ENCODE results near the gene ADD1. TPM values are rescaled to one million over a fixed set of nuclear protein-coding genes. Genes with fewer than 3 reads are reported as not detected.

The ADD1 gene
- total RNA-seq, 6 experiments from 2014 or later: 94.4 to 120 (median 103) TPM

DNA sequence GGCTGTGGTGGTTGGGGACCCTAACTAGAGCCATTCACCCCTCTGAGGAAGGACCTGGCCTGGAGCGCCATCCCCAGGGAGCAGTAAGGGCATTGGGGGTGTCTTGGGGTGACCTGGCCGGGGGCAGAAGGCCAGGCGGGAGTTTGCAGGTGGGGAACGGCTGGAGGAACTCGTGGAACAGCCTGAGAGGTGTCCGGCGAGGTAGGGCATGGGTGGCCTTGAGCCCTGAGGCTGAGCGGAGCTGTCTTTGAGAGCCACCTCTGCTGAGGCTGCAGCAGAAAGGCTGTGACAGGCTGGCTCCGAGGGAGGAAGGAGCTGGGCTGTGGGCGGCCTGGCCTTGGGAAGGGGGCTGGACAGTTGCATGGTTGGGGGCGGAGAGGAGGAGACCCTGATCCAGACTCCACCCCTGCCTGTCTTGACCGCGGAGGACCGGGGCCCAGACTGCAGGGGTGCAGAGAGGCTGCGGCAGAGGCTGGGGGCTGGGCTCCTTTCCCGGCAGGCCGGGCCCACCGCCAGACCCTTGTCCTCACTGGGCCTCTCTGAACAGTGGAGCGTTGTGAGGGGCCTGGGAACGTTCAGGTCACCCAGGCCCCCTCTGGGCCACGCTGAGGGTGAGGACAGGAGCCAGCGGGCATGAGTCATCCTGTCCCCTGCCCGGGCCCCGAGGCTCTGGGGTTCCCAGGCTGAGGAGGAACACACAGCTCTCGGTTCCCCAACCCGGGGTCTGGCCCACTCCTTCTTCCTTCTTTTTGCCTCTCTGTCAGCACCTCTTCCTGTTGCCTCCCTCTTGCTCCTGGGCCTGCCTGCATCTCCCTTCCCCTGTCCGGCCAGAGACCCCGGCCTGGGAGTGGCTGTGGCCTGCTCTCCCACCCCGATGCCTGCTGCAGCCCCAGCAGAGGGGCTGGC is 42.7 kb upstream of the ADD1 start:
- 40% methylated on average over 16 of the region's 29 CpGs for WGBS (ENCODE audit: insufficient coverage, low coverage, low lambda C conversion rate, missing lambda C conversion rate)
- ATAC-seq: peak; percentile 43 to 65 (median 49)
- H3K27ac ChIP-seq: peak overlapping the region; percentile 53 to 81 (median 54)
- TF ChIP-seq, protein P1, sequence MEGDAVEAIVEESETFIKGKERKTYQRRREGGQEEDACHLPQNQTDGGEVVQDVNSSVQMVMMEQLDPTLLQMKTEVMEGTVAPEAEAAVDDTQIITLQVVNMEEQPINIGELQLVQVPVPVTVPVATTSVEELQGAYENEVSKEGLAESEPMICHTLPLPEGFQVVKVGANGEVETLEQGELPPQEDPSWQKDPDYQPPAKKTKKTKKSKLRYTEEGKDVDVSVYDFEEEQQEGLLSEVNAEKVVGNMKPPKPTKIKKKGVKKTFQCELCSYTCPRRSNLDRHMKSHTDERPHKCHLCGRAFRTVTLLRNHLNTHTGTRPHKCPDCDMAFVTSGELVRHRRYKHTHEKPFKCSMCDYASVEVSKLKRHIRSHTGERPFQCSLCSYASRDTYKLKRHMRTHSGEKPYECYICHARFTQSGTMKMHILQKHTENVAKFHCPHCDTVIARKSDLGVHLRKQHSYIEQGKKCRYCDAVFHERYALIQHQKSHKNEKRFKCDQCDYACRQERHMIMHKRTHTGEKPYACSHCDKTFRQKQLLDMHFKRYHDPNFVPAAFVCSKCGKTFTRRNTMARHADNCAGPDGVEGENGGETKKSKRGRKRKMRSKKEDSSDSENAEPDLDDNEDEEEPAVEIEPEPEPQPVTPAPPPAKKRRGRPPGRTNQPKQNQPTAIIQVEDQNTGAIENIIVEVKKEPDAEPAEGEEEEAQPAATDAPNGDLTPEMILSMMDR (IDR thresholded peaks at IDR 0.05): no peak
- TF ChIP-seq POLR2A (IDR thresholded peaks at IDR 0.05): peak; percentile 53
- DNase-seq: peak; percentile 70 to 86 (median 81)
- H3K36me3 ChIP-seq: peaks cover 0 to 2% (median 0%) of the 10 kb centered on the region in 4 donors
- no peaks in the 10 kb centered on the region for H3K9me3 ChIP-seq
- H3K4me1 ChIP-seq: peaks cover 2 to 74% (median 33%) of the 10 kb centered on the region in 4 donors
- intact Hi-C loops (cut with DNase I): no loop called here
- peak overlapping the region in 1 of 3 donors; percentile 24 for H3K4me3 ChIP-seq
- H3K27me3 ChIP-seq: no peaks in the 10 kb centered on the region

DNA sequence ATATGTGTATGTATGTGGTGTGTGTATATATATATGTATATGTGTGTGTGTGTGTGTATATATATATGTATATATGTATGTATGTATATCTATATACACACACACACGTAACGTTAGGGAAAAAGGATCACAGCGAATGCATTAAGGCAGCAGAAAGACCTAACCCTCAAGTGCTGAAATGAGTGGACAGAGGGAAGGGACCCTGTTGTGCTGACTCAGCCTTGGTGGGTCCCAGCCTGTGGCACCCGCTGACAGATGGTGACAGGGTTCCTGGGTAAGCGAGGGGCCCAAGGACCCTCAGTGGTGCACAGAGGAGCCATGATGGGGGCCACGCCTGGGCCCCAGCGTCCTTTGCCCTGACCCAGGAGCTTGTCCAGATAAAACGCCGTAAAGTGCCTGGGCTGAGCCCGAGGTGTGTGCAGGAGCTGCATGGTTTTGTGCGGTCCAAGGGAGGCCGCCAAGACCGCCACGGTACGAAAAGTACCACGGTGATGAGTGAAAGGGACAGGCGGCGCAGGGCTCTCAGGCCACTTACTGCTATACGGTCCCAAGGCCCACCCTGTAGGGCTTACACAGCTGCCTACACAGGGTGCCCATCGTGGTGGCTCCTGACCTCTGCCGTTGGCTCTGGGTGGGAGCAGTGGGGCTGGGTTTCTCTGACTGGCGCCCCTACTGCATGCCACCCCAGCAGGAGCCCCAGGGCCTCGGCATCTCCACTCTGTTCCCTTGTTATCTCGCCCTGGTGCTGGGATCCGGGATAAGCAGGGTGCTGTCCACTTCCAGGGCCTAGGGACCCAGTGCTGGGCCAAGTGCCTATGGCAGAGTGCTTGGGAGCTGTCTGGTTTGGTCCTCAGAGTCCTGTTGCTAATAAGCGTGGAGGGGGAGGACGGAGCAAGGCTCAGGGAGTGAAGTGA is 40.8 kb upstream of the ADD1 start:
- DNase-seq (peak; percentile 20 to 53 (median 44)), ATAC-seq (no peak)
- WGBS (ENCODE audit: insufficient coverage, low coverage, low lambda C conversion rate, missing lambda C conversion rate): 67% methylated on average over 3 of the region's 27 CpGs
- TF ChIP-seq, protein P1 (IDR thresholded peaks at IDR 0.05): no peak
- no peak for TF ChIP-seq POLR2A (IDR thresholded peaks at IDR 0.05)
- H3K4me3 ChIP-seq: no peak overlapping the region
- H3K4me1 ChIP-seq: peaks cover 2 to 70% (median 23%) of the 10 kb centered on the region in 4 donors
- no peaks in the 10 kb centered on the region for H3K27me3 ChIP-seq
- H3K27ac ChIP-seq: no peak overlapping the region
- no peaks in the 10 kb centered on the region for H3K9me3 ChIP-seq
- no peaks in the 10 kb centered on the region for H3K36me3 ChIP-seq
- intact Hi-C loops (cut with DNase I): no loop called here

DNA sequence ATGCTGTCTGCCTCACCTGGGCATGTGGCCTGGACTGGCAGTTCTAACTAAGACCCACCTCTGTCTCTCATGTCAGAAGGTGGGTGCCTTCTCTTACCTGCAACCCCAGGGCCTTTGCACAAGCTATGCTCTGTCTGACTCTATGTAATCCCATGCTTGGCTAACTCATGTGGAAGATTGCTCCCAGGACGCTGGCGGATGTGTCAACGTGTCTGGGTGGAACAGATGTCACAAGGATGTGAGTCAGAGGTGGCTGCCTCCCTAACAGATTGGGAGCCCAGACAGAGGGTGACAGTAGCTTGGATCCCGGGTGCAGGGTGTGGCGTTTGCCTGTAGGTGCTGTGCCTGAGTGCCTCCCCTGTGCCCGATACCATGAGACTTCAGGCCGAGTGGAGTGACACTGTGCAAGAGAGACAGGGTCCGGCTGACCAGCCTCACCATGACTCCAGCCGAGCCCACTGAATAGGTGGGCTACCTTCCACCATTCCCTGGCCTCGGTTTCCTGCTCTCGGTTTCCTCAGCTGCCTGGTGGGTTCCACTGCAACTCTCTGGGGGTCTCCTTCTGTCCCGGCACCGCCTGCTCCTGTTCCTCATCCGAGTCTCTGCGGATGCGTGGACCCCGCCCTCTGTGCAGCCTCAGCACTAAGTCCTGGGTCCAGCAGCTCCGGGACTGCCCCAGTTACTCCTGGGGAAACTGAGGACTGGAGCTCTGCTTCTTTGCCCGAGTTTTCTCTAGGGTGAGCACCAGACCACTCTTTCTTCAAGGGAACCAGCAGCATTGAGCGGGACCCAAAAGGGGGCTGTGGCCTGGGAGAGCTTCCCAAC is 39.8 kb upstream of the ADD1 start:
- no peaks in the 10 kb centered on the region for H3K36me3 ChIP-seq
- ATAC-seq: peak in 1 of 4 donors; percentile 50
- peaks cover 2 to 63% (median 19%) of the 10 kb centered on the region in 4 donors for H3K4me1 ChIP-seq
- H3K9me3 ChIP-seq: no peaks in the 10 kb centered on the region
- WGBS (ENCODE audit: insufficient coverage, low coverage, low lambda C conversion rate, missing lambda C conversion rate): 65% methylated on average over 4 of the region's 20 CpGs
- H3K4me3 ChIP-seq: no peak overlapping the region
- peak; percentile 49 to 64 (median 54) for DNase-seq
- TF ChIP-seq POLR2A (IDR thresholded peaks at IDR 0.05): no peak
- TF ChIP-seq, protein P1 (IDR thresholded peaks at IDR 0.05): no peak
- intact Hi-C loops (cut with DNase I): no loop called here
- no peaks in the 10 kb centered on the region for H3K27me3 ChIP-seq
- H3K27ac ChIP-seq: no peak overlapping the region

DNA sequence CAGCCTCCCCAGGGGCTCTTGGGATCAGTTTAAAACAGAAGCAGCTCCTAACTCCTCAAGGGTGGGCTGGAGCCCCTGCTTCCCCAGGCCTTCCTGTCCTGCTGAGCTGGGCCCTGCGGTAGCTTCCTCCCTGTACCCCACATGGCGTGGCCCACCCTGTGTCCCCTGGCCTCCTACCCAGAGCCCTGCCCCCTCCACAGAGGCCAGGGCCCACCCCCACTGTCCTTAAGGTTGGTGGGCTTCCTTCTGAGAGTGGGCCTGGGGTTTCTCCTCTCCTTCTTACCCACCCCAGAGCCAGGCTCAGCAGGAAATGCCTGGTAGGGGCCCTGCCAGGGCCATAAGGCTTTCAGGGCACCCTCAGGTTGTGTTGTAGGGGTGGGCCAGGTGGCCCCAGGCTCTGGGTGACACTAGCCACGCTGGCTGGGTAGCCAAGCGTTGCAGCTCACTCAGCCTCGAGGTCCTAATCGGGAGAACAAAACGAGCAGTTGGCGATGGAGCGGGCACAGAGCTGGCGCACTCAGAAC is 39.1 kb upstream of the ADD1 start:
- Histone ChIP-seq H3K9me3 (no peaks in the 10 kb centered on the region), H3K4me1 (peaks cover 2 to 59% (median 16%) of the 10 kb centered on the region in 4 donors), H3K27me3 (no peaks in the 10 kb centered on the region), H3K4me3 (no peak overlapping the region), H3K27ac (no peak overlapping the region), H3K36me3 (no peaks in the 10 kb centered on the region)
- DNase-seq (peak in 1 of 3 donors; percentile 49), ATAC-seq (no peak)
- TF ChIP-seq, protein P1 (IDR thresholded peaks at IDR 0.05): no peak
- no peak for TF ChIP-seq POLR2A (IDR thresholded peaks at IDR 0.05)
- intact Hi-C loops (cut with DNase I): no loop called here
- 73% methylated on average over 6 of the region's 10 CpGs for WGBS (ENCODE audit: insufficient coverage, low coverage, low lambda C conversion rate, missing lambda C conversion rate)

All from right lobe of liver (tissue), 6 donors.